HFF-Myc (cell line): ENCODE measurements around the gene KCNH1.
"Not testable (repeated sequence)": the region's sequence is repeated elsewhere in the genome, so short reads cannot be mapped to it uniquely, and the experiment has no call there.

Experiments used
- DNase-seq: peaks from one replicate; pipeline ENCODE4 v3.0.0-alpha.2; 2011; ENCODE audit warnings: low read depth; ENCODE audit errors: extremely low read depth
- H3K4me3 ChIP-seq: replicated peaks from 2 replicates; pipeline ENCODE4 v1.5.1; 2011; ENCODE audit warnings: low read depth, mild to moderate bottlenecking, control low read depth, low read length
- CTCF ChIP-seq: IDR thresholded peaks from 2 replicates; pipeline ENCODE4 v1.5.1; 2012; ENCODE audit warnings: mild to moderate bottlenecking, low read depth, low read length, control low read depth; ENCODE audit errors: missing control alignments

KCNH1 gene

DNA sequence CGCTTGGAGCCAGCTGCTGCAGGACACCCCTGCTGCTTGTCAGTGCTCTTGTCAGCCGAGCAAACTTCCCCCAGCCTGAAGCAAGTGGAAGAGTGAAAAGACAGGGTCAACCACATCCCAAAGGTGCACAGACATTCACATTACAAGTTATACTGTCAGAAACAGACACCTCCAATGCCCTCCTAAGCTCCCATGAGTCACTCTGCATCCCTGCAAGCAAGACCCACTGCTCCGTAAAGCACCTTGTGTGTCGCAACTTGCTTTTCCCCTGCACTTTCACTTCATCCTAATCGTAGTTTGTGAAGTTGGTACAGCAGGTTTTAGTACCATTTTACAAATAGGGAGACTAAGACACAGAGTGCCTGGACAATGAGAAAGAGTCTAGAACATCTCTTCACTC lies 51.1 kb downstream of the KCNH1 start:
- DNase-seq = no peak
- TF ChIP-seq CTCF = no peak
- H3K4me3 ChIP-seq = no peak overlapping the region

- not testable (repeated sequence) for DNase-seq, H3K4me3 ChIP-seq
Measured at GRCh38 chr1:211081447-211081846, 52.5 kb downstream of the KCNH1 start.

DNA sequence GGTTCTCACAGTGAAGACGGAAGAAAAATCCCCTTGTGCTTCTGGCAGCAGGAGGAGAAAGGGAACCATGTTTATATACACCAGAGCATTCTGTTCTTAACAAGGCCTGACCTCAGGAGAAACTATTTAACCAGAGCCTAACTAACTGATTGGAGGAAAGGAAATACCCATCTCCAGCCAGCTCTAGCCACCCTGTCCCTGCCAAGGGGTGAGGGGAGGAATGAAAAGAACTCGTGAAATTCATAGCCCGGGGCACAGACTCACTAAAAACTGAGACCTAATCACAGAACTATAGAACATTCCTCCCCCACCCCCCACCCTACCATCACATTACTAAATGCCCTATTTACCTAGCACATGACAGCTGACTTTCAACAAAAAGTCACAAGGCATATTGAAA lies 65.0 kb downstream of the KCNH1 start:
- no peak for DNase-seq
- TF ChIP-seq CTCF = no peak
- no peak overlapping the region for H3K4me3 ChIP-seq

DNA sequence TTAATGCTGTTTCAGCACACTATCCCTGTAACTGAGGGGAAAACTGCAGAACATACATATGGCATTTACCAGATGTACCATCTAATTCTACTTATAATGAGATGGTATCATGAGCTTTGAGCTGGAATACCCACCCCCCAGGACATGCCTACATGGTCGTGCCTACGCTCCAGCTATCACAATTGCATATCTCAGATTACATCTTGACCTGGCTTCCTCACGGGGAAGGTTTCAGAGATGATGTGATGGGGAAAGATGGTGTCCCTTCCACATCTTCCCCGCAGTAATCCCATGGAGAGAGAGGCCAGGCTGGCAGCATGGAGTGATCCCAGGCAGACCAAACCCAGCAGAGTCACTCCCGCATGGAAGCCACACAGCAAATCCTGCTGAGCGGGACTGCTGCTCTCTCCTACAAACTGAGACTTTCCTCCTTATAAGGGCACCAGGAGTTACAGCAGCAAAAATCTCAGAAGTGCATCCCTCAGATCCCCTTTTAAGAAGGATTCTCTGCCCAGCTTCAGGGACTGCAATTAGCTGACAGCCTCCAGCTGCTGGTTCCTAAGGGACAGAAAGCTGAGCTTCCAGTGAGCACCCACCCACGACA lies 67.1 kb downstream of the KCNH1 start:
- no peak for DNase-seq
- no peak overlapping the region for H3K4me3 ChIP-seq
- TF ChIP-seq CTCF = no peak

GRCh38 chr1:211041838-211042237 lies 92.1 kb downstream of the KCNH1 start:
- DNase-seq, H3K4me3 ChIP-seq: not testable (repeated sequence)

GRCh38 chr1:211037095-211037494 lies 96.9 kb downstream of the KCNH1 start:
- H3K4me3 ChIP-seq = no peak overlapping the region
- TF ChIP-seq CTCF = no peak
- peak; percentile 82 for DNase-seq

DNA sequence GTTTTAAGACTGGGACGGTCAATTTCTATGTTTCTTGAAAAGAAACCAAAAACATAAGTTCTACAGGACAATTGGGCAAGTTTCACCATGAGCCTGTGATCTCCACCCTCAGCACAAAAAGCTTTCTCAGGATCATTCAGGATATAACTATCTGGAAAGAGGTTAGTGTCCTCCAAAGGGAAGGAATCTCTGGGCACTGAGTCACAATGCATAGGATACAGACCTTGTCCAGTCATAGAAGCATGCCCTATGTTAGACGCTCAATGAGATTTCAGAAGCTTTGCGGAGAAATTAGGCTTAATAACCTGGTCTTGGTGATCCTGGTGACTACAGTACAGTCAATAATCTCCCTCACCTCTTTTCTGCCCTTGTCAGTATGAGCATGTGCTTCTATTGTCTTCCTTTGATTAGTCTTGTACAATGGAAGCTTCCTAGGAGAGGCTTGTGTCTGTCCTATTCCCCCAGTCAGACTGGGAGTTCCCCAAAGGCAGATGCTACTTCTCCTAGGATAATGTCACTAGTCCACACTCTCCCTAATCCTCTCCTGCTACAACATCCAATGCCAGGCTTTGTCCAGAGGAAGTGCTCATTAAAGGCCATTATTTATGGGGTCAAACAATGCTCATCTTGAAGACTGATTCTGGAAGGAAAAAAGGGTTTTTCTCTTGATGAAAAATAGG lies 97.4 kb downstream of the KCNH1 start:
- TF ChIP-seq CTCF = no peak
- DNase-seq = no peak

GRCh38 chr1:211035821-211036380 lies 98.0 kb downstream of the KCNH1 start:
- DNase-seq = no peak
- no peak overlapping the region for H3K4me3 ChIP-seq
- TF ChIP-seq CTCF = no peak

More for the DNA sequence above, 97.4 kb downstream of the KCNH1 start:
- no peak overlapping the region for H3K4me3 ChIP-seq
